Measurements from ENCODE around the gene SH3GLB2. TPM values are rescaled to one million over a fixed set of nuclear protein-coding genes. Genes with fewer than 3 reads are reported as not detected.
A peak's percentile ranks its signal among the peaks of the same experiment; 100 is the strongest.

SH3GLB2 gene
- total RNA-seq, 1 donor = 37.0 TPM

DNA sequence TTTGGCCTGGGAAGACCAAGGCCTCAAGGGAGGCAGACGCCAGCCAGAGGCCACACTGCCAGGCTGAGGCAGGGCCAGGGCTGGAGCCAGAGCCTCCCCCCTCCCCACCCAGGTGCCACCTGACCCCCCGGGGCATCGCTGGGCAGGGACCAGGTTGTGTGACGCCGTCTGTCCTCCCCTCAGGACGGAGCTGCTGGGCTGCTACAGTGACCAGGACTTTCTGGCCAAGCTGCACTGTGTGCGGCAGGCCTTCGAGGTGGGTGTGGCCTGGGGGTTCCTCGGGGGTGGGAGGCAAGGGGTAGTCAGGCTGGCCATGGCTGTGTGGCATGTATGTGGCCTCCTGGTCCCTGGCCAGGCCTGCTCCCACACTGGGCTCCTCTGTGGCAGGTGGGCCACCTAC lies 34.9 kb upstream of the SH3GLB2 start:
- Histone ChIP-seq H3K27me3 (ENCODE audit: insufficient read depth, low read length) (no peaks in the 10 kb centered on the region), H3K4me3 (ENCODE audit: low read length) (no peak overlapping the region), H3K9me3 (ENCODE audit: low read depth, low read length) (no peaks in the 10 kb centered on the region), H3K4me1 (ENCODE audit: insufficient read depth, low read length) (peaks cover 16% of the 10 kb centered on the region)

DNA sequence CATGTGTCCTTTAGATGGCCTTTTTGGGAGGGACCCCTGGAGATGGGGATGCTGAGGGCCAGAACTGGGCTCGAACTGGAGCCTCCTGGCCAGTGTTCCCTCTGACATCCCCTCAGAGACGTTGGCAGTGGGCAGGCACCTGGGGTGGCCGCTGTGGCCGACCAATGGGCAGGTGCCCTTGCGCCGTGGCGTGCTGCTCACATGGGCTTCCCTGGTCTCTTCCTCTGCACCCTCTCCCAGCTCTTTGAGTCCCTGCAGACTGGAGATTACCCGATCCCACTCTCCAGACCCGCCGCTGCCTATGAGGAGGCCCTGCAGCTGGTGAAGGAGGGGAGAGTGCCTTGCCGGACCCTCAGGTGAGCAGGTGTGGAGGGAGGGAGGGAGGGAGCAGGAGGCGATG lies 32.9 kb upstream of the SH3GLB2 start:
- Histone ChIP-seq H3K9me3 (ENCODE audit: low read depth, low read length) (no peaks in the 10 kb centered on the region), H3K27me3 (ENCODE audit: insufficient read depth, low read length) (no peaks in the 10 kb centered on the region), H3K4me3 (ENCODE audit: low read length) (no peak overlapping the region), H3K4me1 (ENCODE audit: insufficient read depth, low read length) (peaks cover 16% of the 10 kb centered on the region)

DNA sequence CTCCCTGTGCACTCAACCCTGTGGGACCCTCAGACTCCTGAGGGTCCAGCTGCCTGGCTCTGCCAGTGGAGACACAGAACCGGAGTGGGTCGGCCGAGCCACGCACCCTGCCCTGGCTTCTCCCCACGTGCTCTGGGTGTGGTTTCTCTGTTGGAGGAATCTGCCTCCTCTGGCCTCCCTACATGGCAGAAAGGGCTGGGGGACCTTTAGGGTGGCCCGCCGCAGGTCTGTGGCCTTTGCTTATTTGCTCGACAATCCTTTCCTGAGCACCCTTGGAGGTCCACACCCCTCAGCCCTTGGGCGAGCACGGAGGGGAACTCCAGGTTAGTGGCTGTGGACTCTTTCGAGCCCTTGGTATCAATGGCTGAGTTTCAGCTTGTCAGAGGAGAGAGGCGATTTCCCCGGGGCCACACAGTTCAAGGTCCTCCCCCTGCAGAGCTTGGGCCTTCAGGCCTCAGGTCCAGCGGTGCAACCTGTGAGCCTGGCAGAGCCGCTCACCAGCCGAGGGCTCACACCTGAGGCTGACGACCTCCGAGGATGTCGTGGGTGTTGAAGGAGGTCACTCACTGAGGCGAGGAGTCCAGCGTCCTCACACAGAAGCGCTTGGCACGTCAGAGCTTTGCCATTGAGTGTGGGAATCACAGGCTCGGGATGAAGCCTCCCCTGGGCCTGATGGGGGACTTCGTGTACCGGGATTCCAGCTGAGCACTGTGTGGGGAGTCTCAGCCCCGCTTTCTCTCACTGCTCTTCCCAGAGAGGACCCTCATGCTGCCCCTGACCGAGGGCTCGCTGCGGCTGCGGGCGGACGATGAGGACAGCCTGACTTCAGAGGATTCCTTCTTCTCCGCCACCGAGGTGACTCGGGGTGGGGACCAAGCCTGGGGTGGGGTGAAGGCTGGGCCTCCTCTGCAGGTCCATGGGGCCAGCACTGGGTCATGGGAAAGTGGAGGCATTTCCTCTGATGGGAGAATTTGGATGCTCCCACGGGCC lies 32.0 kb upstream of the SH3GLB2 start:
- Histone ChIP-seq H3K27me3 (ENCODE audit: insufficient read depth, low read length) (no peaks in the 10 kb centered on the region), H3K4me3 (ENCODE audit: low read length) (no peak overlapping the region), H3K4me1 (ENCODE audit: insufficient read depth, low read length) (peaks cover 16% of the 10 kb centered on the region), H3K9me3 (ENCODE audit: low read depth, low read length) (no peaks in the 10 kb centered on the region)

DNA sequence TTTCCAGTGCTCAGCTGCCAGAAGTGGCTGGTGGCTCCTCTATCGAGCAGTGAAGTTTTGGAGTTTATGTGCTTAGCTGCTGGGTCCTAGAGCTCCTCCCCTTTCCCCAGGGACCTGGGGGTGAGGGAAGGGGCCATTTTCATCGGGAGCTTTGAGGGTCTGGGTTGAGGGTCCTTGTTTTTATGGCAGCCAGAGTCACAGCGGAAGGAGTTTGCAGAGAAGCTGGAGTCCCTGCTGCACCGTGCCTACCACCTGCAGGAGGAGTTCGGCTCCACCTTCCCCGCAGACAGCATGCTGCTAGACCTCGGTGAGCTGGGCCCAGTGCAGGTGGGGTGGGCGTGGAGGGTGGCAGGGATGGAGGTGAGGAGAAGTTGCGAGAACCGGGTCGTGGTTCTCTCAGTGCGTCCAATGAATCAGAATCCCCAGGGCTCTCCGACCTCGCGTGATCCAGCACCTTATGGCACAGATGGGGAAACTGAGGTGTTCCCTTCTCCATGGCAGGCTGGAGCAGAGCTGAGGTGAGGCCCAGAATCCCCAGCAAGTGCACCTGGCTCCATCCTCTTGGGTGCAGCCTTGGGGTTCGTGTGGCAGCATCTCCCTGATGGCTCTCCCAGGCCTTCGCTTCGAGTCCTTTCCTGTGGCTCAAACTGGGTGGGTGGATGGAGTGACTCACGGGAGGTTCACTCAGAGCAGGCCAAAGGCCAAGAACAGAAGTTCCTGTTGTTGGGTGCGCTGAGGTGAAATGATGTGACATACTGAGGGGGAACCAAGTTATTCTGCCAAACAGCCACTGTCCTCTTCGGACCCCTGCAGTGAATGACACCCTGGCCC lies 31.0 kb upstream of the SH3GLB2 start:
- Histone ChIP-seq H3K27me3 (ENCODE audit: insufficient read depth, low read length) (no peaks in the 10 kb centered on the region), H3K4me1 (ENCODE audit: insufficient read depth, low read length) (peaks cover 16% of the 10 kb centered on the region), H3K4me3 (ENCODE audit: low read length) (no peak overlapping the region), H3K9me3 (ENCODE audit: low read depth, low read length) (no peaks in the 10 kb centered on the region)

DNA sequence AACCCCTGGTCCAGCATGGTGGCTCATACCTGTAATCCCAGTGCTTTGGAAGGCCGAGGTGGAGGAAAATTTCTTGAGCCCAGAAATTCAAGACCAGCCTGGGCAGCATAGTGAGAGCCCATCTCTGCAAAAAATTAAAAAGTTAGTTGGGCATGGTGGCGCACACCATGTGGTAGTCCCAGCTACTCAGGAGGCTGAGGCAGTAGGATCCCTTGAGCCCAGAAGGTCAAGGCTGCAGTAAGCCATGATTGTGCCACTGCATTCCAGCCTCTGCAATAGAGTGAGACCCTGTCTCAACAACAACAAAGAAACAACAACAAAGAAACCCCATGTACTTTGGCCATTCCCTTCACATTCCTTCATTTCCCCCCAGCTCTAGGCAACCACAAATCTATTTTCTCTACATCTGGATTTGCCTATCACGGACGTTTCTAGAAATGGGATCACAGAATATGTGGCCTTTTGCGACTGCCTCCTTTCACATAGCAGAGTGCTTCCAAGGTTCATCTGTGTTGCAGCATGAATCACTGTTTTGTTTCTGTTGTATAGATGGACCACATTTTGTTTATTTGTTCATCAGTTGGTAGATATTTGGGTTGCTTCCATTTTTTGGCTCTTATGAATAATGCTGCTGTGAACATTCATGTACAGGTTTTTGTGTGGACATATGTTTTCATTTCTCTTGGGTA lies 26.2 kb upstream of the SH3GLB2 start:
- H3K9me3 ChIP-seq (ENCODE audit: low read depth, low read length) = no peaks in the 10 kb centered on the region
- H3K4me1 ChIP-seq (ENCODE audit: insufficient read depth, low read length) = peaks cover 15% of the 10 kb centered on the region
- no peak overlapping the region for H3K4me3 ChIP-seq (ENCODE audit: low read length)
- H3K27me3 ChIP-seq (ENCODE audit: insufficient read depth, low read length) = no peaks in the 10 kb centered on the region

DNA sequence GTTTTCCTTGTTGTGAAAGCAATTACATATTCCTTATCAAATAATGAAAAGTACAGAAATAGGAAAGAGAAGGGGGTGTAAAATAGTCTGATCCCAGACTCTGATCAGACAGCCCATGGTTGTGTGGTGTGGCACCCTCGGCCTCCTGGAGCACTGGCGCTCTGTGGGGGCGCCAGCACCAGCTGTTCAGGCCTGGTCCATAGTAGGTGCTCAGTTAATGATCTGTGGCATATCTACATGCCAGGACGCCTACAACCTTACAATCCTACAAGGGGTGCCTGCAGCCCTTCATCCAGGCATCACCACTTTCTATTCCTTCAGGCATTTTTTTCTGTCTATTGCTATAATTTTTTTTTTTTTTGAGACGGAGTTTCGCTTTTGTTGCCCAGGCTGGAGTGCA lies 24.9 kb upstream of the SH3GLB2 start:
- no peaks in the 10 kb centered on the region for H3K9me3 ChIP-seq (ENCODE audit: low read depth, low read length)
- no peaks in the 10 kb centered on the region for H3K27me3 ChIP-seq (ENCODE audit: insufficient read depth, low read length)
- H3K4me3 ChIP-seq (ENCODE audit: low read length) = no peak overlapping the region
- H3K4me1 ChIP-seq (ENCODE audit: insufficient read depth, low read length) = peaks cover 2% of the 10 kb centered on the region

DNA sequence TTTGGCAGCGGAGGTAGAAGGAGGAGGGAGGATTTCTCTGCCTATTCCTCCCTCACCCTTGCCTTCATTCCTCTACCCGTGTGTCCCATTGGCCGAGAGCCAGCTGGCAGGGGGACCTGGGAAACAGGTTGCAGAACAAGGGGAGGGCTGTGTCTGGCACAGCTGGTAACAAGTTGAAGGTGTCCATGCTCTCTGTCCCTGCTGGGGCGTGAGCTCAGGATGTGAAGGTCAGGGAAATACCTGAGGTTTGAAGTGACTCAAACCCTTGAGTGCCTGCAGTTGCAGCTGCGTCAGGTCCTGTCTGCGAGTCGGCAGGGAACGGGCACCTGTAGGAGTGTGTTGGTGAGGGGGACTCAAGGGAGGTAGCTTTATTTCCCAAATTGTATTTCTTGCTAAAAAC lies 24.5 kb upstream of the SH3GLB2 start:
- no peak overlapping the region for H3K4me3 ChIP-seq (ENCODE audit: low read length)
- H3K27me3 ChIP-seq (ENCODE audit: insufficient read depth, low read length) = no peaks in the 10 kb centered on the region
- no peaks in the 10 kb centered on the region for H3K9me3 ChIP-seq (ENCODE audit: low read depth, low read length)
- no peaks in the 10 kb centered on the region for H3K4me1 ChIP-seq (ENCODE audit: insufficient read depth, low read length)

DNA sequence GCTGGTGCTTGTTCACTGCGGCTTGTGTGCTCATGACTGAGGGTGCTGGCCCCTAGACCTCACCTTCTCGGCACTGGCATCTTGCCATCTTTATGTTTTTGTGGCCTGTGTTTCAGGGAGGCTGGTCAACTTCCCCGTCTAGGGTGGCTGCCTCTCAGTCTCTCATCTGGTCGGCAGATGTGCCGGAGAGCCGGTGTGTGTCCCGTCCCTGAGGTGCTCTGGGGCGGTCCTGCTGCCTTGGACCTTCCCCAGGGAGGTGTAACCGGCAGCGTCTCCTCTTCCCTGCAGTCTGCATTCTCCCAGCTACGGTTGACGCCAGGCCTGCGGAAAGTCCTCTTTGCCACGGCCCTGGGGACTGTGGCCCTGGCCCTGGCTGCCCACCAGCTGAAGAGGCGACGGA lies 13.9 kb upstream of the SH3GLB2 start:
- Histone ChIP-seq H3K9me3 (ENCODE audit: low read depth, low read length) (no peaks in the 10 kb centered on the region), H3K4me1 (ENCODE audit: insufficient read depth, low read length) (peaks cover 18% of the 10 kb centered on the region), H3K4me3 (ENCODE audit: low read length) (no peak overlapping the region), H3K27me3 (ENCODE audit: insufficient read depth, low read length) (no peaks in the 10 kb centered on the region)

DNA sequence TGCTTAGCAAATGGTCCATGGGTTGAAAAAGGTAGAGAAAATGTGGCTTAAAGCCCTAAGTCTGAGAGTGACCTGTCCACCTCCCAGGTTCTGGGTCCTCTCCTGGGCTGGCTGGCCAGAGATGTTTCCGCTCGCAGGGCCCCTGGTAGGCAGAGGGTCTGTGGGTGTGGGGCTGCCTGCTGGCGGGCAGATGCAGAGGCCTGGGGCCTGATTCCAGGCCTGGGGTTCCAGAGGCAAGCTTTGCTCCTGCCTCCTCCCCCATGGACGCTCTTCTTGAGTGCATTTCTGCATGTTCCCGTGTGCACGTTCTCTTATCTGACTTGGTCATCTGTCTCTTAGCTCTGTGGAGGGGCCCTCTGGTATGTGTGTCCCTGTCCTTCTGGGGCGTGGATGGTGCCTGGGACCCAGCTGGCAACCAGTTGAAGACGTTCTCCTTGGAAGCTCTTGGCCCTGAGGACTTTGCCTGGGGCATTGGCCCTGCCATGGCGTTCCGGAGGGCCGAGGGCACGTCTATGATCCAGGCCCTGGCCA lies 12.0 kb upstream of the SH3GLB2 start:
- peaks cover 24% of the 10 kb centered on the region for H3K4me1 ChIP-seq (ENCODE audit: insufficient read depth, low read length)
- H3K27me3 ChIP-seq (ENCODE audit: insufficient read depth, low read length) = no peaks in the 10 kb centered on the region
- no peaks in the 10 kb centered on the region for H3K9me3 ChIP-seq (ENCODE audit: low read depth, low read length)
- H3K4me3 ChIP-seq (ENCODE audit: low read length) = no peak overlapping the region

DNA sequence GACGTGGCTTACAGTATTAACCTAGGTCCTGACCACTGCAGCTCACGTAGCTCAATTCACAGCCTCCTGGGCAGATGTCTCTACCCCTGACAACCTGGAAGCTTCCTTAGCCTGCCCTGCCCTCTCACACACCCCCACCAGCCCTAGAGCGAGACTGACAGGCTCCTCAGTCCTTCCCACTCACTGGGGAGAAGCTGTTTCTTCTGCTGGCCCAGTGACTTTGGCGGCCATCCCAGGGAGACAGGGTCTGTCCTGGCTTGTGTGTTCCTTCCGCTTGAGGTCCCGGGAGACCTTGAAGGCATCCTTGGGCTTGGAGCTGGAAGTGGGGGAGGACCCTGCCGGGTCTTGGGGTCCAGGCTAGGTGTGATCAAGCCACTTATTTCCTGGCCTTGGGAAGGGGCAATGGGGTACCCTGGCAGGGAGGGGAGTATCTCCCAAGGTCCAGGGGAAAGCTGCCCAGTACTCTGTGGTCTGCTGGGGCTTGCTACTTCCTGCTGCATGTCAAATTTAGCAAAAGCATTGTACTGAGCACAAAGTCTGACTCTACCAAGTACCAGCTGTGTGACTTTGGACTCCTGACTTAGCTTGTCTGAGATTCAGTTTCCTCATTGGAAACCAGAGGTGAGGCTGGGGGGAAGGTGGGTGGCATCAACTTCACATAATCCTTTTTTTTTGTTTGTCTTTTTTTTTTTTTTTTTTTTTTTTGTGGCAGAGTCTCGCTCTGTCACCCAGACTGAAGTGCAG lies 10.2 kb upstream of the SH3GLB2 start:
- H3K4me3 ChIP-seq (ENCODE audit: low read length) = no peak overlapping the region
- H3K27me3 ChIP-seq (ENCODE audit: insufficient read depth, low read length) = no peaks in the 10 kb centered on the region

DNA sequence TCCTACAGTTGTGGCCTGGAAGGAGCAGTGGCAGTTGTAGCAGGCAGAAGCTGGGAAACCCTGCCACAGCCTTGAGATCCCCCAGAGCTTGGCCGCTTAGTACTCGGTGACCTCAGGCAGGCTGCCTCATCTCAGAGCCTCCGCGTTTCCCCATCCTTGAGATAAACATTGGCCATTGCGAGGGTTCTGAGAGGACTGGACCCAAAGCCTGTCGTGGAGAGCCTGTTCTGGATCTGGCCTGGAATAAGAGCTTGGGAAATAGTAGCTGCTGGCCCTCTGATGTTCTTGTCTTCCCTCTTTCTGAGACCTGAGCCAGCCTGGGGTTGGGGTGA lies 9.6 kb upstream of the SH3GLB2 start:
- peaks cover 24% of the 10 kb centered on the region for H3K4me1 ChIP-seq (ENCODE audit: insufficient read depth, low read length)
- no peaks in the 10 kb centered on the region for H3K9me3 ChIP-seq (ENCODE audit: low read depth, low read length)
- no peaks in the 10 kb centered on the region for H3K27me3 ChIP-seq (ENCODE audit: insufficient read depth, low read length)
- H3K4me3 ChIP-seq (ENCODE audit: low read length) = no peak overlapping the region

More for the DNA sequence above, 10.2 kb upstream of the SH3GLB2 start:
- no peaks in the 10 kb centered on the region for H3K9me3 ChIP-seq (ENCODE audit: low read depth, low read length)
- H3K4me1 ChIP-seq (ENCODE audit: insufficient read depth, low read length) = peaks cover 24% of the 10 kb centered on the region

DNA sequence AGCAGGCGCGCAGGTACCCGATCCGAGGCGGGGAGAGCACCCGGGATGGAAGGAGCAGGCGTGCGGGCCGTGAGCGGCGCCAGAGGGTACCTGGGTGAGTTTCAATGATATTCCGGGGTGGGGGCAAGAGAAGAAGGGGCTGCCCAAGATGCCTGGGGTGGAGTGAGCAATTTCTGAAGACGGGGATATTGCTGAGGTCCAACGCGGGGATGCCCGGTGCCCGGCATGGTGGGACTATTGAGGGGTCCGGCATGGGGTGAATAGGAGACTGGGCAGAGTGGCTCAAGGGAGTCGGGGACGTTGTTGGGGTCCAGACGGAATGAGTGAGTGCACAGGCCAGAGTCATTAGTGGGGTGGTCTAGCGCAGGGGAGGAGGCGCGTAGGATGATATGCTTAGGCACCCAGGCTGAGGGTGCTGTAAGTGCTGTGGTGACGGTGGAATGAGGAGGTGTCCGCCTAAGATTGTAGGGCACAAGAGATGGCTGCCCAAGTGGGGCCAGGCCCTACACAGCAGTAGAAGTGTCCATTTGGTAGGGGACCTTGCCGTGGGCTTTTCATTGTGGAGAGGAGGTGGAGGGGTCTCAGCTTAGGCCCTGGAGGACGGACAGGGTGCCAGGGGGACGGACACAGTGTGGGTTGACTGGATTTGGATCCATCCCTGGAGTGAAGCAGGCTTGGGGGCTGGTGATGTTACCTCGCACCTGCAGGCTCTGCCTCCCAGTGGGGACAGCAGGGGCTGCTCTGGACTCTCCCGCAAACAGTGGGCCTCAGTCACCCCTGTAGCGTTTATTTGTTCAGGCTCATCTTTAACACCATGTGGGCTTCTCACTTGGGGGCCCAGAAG lies 9.0 kb upstream of the SH3GLB2 start:
- H3K27me3 ChIP-seq (ENCODE audit: insufficient read depth, low read length) = no peaks in the 10 kb centered on the region
- no peaks in the 10 kb centered on the region for H3K9me3 ChIP-seq (ENCODE audit: low read depth, low read length)
- peak overlapping the region; percentile 80 for H3K4me3 ChIP-seq (ENCODE audit: low read length)
- H3K4me1 ChIP-seq (ENCODE audit: insufficient read depth, low read length) = peaks cover 24% of the 10 kb centered on the region

DNA sequence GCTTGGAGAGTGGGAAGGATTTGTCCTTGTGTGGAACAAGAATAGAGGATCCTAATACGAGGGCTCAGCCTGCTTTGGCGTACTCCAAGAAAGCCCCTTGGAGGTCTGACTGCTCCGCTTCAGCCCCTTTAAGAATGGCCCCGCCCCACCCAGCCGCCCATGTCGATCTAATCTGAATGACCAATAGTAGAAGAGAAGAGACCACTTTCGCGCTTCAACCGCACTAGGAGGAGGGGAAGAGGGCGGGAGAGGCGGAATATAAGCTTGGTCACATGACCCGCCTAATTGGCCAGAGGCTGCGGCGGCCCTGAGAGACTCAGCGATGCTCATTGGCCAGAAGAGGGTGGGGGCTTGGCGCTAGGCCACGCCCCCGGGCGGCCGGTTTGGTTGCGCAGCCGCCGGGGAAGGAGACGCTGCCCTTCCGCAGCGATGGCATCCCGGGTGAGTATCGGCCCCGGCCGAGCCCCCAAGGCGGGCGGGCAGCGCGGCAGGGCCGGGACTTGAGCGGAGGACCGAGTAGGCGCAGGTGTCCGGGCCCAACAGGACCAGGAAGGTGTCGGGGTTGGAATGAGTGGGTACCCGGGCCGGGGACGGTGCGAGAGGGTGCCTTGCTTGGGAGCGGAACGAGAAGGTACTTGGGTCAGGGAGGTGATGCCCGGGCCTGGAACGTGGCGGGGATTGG lies 8.3 kb upstream of the SH3GLB2 start, which contains the start of gene MIGA2:
Gene MIGA2 (plus strand): TSS at position 386 of the 682 bp plus-strand sequence. CDS start 3,969 bp downstream, outside the sequence.
- peak within 1 kb of the TSS; percentile 80 for H3K4me3 ChIP-seq (ENCODE audit: low read length)
- no peaks in the 10 kb centered on the region for H3K27me3 ChIP-seq (ENCODE audit: insufficient read depth, low read length)
- H3K4me1 ChIP-seq (ENCODE audit: insufficient read depth, low read length) = peaks cover 24% of the 10 kb centered on the region

More for the DNA sequence above, 8.3 kb upstream of the SH3GLB2 start, which contains the start of gene MIGA2:
- H3K9me3 ChIP-seq (ENCODE audit: low read depth, low read length) = no peaks in the 10 kb centered on the region

All from mononuclear cell (primary cell).